ENCODE data around the gene MCF2L2. TPM values are rescaled to one million over a fixed set of nuclear protein-coding genes. Genes with fewer than 3 reads are reported as not detected.

MCF2L2 gene
- total RNA-seq, 1 experiment from 2014 or later, result 0.23 TPM

GRCh38 chr3:183328823-183329222, 99.6 kb downstream of the MCF2L2 start:
- DNase-seq (ENCODE audit: low read depth), result peak; percentile 75

GRCh38 chr3:183328164-183328563, 100.3 kb downstream of the MCF2L2 start:
- DNase-seq (ENCODE audit: low read depth), result peak; percentile 38

- no peak for DNase-seq (ENCODE audit: low read depth)
These were observed 101.1 kb downstream of the MCF2L2 start for GRCh38 chr3:183327343-183327742.

GRCh38 chr3:183324083-183324482, 104.3 kb downstream of the MCF2L2 start:
- no peak for DNase-seq (ENCODE audit: low read depth)

DNA sequence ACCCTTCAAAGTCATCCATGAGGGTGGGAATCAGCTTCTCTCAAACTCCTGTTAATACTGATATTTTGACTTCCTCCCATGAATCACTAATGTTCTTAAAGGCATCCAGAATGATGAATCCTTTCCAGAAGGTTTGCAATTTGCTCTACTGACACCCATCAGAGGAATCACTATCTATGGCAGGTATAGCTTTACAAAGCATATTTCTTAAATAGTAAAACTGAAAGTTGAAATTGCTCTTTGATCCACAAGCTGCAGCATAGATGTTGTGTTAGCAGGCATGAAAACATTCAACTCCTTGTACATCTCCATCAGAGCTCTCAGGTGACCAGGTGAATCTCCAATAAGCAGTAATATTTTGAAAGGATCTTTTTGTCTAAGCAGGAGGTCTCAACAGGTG, 109.0 kb downstream of the MCF2L2 start:
- no peak for DNase-seq (ENCODE audit: low read depth)

DNA sequence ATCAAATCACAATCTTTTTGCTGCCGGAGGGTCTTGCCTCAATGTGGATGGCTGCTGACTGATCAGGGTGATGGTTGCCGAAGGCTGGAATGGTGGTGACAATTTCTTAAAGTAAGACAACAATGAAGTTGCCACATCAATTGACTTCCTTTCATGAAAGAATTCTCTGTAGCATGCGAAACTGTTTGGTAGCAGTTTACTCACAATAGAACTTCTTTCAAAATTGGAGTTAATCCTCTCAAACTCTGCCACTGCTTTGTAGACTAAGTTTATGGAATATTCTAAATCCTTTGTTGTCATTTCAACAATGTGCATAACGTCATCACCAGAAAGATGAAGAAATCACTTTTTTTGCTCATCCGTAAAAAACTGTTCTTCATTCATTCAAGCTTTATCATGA, 109.5 kb downstream of the MCF2L2 start:
- DNase-seq (ENCODE audit: low read depth), result no peak

- no peak for DNase-seq (ENCODE audit: low read depth)
These were observed 110.2 kb downstream of the MCF2L2 start for GRCh38 chr3:183317886-183318865.

GRCh38 chr3:183317271-183317670, 111.1 kb downstream of the MCF2L2 start:
- no peak for DNase-seq (ENCODE audit: low read depth)

GRCh38 chr3:183315739-183316138, 112.7 kb downstream of the MCF2L2 start:
- no peak for DNase-seq (ENCODE audit: low read depth)

- no peak for DNase-seq (ENCODE audit: low read depth)
These were observed 114.7 kb downstream of the MCF2L2 start for GRCh38 chr3:183313764-183314163.

DNA sequence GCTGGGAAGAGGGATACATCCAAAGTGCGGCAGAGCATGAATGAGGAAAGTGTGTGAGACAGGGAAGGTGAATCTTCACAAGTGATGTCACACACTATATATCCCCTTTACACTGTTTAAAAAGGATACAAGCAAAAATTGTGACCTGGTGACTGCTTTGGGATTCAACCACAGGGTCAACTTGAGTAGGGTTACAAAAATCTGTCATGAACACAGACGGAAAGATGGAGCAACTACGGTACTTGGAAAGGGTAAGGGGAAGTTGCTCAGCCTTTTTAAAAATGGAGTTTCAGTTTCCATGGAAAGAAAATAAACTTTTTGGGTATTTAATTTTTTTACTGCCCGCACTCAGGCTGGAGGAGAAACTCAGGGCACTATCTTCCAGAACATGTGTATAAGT, 115.1 kb downstream of the MCF2L2 start:
- DNase-seq (ENCODE audit: low read depth), result no peak

- no peak for DNase-seq (ENCODE audit: low read depth)
These were observed 116.0 kb downstream of the MCF2L2 start for GRCh38 chr3:183312433-183312832.

DNA sequence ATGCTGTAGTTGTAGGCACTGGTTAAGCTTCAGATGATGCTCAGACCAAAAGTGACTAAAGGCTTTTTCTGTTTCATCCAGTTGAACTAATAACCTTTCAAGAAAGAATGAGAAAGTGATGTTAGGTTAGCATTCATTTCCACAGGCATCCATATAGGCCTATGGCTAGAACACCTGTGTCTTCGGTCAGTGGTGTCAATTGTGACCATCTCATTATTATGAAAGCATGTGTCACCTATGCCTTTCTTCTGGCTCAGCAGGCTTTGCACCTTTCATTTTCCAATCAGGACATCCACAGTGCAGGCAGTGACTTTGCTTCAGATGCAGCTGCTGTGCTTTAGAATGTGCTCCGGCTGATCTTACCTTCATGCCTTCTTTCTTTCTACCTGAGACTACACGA, 117.5 kb downstream of the MCF2L2 start:
- no peak for DNase-seq (ENCODE audit: low read depth)

- DNase-seq (ENCODE audit: low read depth), result no peak
These were observed 119.1 kb downstream of the MCF2L2 start for GRCh38 chr3:183309276-183309675.

DNA sequence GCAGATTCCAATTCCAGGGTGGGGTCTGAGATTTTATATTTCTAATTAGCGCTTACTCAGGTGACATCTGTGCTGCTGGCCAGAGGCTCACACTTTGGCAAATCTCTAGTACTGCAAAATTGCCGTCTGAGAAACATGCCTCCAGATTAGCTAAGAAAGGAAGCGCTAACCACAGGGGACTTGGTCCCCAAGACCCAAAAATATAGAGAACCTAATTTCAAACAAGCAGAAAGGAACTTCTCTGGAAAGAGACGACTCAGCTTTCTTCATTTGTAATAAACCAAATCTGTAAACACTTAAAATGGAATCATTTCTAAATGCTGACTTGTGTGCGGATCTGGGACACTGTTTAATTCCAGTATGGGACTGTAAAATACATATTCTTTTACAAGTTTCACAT, 119.7 kb downstream of the MCF2L2 start:
- DNase-seq (ENCODE audit: low read depth), result no peak

DNA sequence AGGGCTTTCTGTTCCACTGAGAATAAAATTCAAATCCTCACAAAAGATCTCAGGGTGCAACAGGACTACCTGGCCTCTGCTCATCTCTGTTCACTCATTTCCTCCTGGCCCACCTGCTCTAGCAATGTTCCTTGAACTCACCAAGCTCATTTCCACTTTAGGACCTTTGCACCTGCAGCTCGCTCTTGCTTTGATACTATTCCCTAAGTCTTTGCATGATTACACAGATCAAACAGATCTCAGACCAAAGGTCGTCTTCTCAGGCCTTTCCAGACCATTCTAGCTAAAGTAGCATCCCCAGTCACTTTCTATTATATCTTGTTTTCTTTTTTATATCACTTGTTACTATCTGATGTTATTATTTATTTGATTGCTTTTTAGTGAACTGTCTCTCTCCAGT, 120.7 kb downstream of the MCF2L2 start:
- no peak for DNase-seq (ENCODE audit: low read depth)

DNA sequence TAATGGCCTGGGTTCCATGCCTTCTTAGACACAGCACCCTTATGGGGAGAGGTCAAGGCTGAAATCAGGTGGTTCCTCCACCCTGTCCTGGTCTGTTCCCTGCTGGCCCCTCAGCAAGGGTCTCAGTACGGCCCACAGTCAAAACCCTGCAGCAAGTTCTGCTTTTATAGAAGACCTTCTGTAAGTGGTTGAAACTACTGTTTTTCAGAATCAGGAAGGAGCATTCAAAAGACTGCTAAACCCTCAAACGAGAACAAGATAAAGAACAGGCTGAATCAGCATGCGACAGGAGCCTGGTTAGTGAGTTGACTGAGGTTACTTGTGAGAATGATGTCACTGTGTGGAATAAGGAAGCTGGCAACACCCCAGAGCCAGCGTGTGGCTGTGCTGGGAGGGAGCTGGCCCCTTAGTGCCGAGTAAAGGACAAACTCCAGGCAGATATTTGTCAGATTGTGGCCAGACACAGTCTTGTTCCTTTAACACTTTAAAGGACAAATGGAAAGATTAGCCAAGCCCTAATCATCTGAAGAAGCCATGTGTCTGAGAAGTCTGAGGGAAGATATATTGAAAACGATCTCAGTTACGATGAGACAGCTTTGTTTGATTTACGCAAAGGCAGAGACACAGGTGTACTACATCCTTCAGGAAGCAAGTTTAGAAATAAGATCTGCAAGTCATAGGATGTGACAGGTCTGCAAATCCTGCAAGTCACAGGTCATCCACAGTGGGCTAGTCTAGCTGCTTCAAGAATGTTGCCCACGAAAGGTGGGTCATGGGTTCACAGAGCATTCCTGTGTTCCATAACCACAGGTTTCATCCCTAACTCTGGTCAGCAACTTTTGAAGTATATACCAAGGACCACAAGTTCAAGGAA, 121.4 kb downstream of the MCF2L2 start:
- peak; percentile 71 for DNase-seq (ENCODE audit: low read depth)

- no peak for DNase-seq (ENCODE audit: low read depth)
These were observed 124.7 kb downstream of the MCF2L2 start for GRCh38 chr3:183303690-183304089.

DNA sequence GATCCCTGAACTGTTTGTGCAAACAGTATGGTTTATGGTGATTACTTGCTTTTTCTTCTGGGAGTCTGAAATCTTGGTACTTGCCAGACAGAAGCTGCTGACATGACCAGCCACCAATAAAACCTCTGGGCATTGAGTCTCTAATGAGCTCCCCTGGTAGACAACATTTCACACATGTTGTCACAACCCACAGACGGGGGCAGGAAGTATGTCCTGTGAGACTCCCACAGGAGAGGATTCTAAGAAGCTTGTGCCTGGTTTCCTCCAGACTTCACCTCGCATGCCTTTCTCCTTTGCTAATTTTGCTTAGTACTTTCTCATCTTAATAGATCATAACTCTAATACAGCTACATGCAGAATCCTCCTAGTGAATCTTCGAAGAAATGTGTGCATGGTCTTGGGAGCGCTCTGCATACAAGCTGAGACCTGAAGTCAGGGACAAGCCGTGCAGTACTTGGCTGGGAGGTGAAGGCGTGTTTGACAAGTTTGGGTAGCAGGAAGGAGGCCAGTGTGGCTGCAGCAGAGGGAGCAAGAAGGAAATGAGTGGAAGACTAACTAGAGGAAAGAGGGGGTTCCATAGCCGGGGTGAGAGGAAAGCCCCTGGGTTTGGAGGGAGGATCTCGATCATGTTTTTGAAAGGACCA, 126.4 kb downstream of the MCF2L2 start:
- DNase-seq (ENCODE audit: low read depth), result no peak

DNA sequence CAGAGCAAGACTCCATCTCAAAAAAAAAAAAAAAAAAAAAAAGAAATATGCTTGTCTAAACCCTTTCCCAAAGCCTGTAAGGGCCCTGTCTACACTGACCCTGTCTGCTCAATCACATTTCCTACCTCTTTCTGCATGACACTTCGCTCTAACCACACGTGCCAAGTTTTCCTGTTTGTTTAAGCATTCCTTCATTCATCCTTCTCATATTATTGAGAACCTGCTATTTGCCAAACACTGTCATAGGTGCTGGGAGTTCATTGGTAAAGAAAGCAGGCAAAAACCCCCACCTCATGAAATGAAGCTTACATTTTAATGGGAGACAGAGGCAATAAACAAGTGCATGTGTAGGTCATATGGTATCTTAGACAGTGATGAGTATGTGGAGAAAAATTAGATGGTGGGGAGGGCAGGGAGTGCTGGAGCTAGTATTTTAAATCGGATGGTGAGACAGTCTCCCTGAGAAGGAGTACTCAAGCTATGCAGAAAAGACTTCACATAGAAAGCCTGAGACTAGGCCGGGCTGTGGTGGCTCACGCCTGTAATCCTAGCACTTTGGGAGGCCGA, 127.3 kb downstream of the MCF2L2 start:
- DNase-seq (ENCODE audit: low read depth), result no peak

DNA sequence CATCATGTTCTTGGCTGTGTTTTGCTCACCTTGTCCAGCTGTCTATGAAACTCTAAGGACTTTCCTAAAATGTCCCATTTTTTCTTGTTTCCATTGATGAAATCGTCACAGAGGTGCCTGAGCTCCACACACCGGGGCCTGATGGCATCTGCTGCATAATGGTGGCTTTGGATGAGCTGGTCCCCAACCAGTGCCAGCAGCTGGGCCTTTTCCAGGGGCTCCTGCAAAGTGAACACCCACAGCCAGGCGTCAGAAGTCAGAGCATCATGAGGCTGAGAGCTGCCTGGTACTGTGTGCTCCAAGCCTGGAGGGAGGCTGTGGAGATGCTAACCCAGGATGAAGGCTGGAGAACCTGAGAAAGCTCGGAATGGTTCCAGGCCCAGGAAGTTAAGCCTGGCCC, 128.4 kb downstream of the MCF2L2 start:
- no peak for DNase-seq (ENCODE audit: low read depth)
